PC-9 (cell line): ENCODE results near the gene WNT9A.

Experiments
- CTCF ChIP-seq: fragments of 200-600 bp; sonication (generic); conservative IDR thresholded peaks from 2 replicates; pipeline ENCODE4 v1.6.1; 2017; ENCODE audit warnings: mixed run types, antibody characterized with exemption, mild to moderate bottlenecking, moderate library complexity
- EZH2 ChIP-seq: fragments of 200-600 bp; sonication (generic); IDR thresholded peaks from 2 replicates; pipeline ENCODE4 v1.8.0; 2017; ENCODE audit warnings: antibody characterized with exemption, low read depth

- TF ChIP-seq CTCF (no peak), EZH2 (no peak)
These were observed 62.5 kb downstream of the WNT9A start for GRCh38 chr1:227885135-227885647.
